Right hindlimb (tissue), 1 donor: ENCODE results near the gene UPP2.

ENCODE experiments used
- DNase-seq: peaks from one replicate; pipeline ENCODE4 v3.0.0-alpha.2; 2018

The UPP2 gene

DNA sequence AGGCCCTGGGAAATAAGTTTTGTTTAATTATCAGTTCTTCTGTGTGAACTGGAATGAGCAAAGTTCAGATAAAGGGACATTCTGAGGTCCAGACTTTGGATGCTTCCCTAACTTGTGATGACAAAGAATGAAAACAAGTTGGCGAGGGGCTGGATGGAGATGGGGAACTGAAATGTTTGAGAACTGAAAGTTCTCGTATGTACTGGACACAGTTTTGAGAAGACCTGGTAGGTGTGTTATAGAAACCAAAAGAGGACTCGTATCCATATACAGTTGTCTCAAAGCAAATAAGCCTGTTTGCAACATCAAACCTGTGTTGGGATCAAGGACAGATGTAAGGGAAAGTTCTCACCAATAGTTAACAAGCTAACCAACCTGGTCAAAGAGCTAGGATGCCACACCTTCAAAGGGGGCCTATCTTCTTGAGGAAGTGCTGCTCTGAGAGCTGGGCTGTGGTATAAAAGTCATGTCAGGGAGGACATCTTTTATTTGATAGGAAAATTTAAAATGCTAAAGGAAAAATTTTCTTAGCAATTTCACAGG lies at the start of gene UPP2:
Gene UPP2, plus strand, starts transcription at position 493 of the 543 bp plus-strand sequence. CDS start 188 bp downstream, outside the sequence.
- DNase-seq = no peak

DNA sequence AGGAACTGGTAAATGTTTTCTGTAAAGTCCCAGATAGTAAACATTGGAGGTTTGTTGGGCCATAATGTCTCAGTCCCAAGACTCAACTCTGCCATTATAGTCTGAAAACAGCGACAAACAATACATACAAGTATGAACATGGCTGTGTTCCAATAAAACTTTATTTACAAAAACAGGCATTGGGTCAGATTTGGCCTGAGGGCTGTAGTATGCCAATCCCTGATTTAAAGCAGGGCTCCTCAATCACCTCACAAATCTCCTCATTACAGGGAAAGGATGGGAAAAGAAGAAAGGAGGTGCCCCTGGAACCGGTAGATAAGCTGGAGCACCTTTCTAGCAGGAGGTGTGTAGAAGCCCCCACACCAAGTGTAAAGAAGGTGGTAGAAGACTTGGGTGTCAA lies 48.9 kb upstream of the UPP2 start:
- DNase-seq = no peak

DNA sequence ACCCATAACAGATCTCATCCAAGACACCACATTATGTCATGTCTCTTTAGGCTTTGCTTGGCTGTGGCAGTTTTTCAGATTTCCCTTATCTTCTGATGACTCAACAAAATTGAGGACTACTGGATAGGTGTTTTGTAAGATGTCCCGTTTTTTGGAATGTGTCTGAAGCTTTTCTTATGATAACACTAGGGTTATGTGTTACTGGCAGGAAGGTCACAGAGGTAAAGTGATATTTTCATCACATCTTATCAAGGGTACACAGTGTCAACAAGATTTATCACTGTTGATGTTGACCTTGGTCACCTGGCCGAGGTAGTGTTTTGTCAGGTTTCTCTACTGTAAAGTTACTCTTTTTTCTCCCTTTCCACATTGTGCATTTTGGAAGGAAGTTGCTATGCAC lies 44.8 kb upstream of the UPP2 start:
- no peak for DNase-seq

DNA sequence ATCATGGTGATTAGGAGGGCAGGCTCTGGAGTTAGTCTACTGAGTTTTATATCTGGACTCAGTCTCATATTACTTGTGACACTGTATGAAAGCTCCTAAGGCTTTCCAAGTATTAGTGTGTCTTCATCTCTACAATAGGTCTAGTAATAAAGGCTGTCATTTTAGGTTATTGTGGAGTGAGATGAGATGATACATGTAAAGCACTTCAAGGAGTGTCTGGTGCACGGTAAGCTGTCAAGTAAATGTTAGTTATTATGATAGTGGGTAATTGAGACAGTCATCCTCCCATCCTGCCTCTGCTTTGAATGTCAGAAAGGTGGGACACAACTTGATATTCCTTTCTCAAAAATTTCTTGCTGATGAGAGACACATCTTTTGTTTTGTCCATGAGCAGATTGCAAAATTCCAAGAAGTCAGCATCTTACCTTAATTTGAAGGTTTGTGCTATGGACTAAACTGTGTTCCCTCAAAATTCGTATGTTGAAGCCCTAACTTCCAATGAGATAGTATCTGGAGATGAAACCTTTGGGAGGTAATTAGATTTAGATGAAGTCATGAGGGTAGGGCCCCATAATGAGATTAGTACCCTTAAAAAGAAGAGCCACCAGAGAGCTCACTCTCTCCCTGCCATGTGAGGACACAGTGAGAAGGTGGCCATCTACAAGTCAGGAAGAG lies 41.4 kb upstream of the UPP2 start:
- DNase-seq = no peak

DNA sequence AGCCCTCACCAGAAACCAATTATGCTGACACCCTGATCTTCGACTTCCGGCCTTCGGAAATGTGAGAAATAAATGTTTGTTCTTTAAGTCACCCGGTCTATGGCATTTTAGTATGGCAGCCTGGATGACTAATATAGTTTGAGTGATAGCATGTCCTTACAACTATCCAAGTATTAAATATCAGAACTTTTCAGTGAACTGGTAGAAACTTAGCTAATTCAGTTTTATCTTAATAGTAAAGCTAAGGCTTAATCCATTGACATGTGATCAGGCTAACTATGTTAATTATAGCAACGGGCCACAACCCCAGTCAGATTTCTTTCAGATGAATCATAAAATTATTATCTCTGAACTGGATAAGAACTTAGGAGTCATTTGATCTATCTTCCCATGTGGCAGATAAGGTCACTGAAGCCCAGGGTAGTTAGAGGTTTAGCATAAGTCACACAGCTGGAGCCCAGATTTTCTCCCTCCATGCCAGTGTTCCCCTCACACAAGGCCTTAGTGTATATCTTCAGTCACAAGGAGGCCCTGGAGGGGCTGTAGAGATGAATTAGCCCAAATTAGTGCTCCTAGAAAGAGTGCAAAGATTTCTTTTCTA lies 40.7 kb upstream of the UPP2 start:
- DNase-seq = no peak

DNA sequence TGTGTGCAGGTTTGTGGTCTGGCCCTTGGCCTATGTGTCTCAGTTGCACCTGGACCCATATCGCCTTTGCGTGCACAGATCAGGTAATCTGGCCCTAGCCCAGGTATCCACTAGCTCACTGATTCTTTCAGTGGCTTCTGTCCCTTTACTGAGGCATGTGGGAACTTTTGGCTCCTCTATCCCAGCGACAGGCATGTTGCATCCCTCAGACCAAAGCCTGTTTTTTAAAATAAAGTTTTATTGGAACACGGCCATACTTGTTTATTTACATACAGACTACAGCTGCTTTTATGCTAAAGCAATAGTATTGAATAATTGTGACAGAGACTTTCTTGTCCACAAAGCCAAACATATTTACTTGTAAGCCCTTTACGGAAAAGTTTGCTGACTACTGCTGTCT lies 39.9 kb upstream of the UPP2 start:
- no peak for DNase-seq

DNA sequence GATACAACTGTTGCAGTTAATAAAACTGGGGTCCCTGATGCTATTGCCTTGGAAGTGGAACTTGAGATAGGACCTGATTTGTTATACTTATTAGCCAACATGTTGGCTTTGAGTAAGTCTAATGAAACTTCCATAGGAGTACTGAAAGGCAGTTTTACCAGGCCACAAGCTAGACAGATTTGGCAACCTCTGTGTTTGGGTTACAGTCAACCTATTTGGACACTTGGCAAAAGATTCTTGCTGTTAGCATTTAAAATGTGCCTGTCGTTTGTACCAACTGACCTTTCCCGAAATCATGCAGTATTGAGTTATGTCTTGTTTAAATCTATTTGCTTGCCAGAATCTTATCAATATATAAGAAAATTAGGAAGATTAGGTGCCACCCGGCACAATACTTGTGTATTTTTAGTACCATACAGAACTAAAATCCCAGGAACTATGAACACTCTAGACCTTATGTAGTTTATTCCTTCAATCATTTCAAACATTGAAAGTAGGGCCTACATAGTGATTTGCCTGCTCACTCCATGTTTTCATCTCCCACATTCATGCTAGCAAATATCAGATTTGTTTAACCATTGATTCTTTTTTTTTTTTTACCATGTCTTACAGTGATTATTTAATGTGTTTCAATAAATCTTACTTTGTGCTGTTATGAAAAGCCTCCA lies 35.5 kb upstream of the UPP2 start:
- DNase-seq = no peak

DNA sequence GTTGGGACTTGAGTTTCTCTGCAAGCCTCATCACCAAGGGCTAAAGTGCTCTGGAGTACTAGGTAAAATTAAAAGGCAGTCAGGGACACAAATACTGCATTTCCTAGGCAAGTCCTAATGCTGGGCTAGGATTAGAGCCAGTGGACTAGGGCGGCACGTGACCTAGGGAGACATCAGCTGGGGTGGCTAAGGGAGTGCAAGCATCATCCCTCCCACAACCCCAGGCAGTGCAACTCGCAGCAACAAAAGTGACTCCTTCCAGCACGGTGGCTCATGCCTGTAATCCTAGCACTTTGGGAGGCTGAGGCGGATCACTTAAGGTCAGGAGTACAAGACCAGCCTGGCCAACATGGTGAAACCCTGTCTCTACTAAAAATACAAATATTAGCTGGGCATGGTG lies 30.7 kb upstream of the UPP2 start:
- DNase-seq = no peak

DNA sequence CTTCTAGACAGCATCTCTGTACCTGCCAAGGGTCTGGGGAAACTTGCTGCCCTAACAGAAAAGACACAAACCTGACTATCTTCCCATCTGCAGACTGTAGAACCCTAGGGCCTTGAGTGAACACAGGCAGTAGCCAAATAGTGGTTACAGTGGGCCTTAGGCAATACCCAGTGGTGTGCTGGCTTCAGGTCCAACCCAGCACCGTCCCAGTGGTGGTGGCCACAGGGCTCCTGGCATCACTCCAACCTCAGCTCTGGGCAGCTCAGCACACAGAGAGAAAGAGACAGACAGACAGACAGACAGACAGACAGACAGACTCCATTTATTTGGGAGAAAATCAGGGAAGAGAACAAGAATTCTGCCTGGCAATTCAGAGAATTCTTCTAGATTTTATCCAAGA lies 29.3 kb upstream of the UPP2 start:
- no peak for DNase-seq

DNA sequence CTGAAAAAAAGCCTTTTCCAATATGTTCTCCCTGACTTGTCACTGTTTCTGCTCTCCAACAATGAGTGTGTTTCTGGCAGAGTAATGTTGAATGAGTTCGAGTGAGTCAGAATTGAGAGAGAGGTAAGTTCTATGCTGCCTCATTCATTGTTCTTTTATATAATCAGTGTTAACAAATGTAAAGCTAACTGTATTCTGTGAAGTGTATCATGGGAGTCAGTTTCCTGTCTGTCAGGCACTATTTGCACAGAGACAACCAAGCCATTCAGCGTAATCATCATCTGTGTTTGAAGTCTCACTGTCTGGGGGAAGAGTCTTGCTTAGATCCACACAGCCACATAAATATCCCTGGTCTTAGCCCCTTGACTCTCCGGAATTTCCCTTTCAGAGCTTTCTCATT lies 22.0 kb upstream of the UPP2 start:
- DNase-seq = no peak

DNA sequence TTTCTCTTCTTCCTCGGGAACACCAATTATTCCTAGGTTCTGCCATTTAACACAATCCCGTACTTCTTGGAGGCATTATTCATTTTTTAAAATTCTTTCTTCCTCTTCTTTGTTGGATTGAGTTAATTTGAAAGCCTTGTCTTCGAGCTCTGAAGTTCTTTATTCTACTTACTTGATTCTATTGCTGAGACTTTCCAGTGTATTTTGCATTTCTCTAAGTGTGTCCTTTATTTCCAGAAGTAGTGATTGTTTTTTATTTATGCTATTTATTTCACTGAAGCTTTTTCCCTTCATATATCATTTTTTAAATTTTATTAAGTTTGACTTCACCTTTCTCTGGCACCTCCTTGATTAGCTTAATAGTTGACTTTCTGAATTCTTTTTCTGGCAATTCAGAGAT lies 13.6 kb upstream of the UPP2 start:
- no peak for DNase-seq

DNA sequence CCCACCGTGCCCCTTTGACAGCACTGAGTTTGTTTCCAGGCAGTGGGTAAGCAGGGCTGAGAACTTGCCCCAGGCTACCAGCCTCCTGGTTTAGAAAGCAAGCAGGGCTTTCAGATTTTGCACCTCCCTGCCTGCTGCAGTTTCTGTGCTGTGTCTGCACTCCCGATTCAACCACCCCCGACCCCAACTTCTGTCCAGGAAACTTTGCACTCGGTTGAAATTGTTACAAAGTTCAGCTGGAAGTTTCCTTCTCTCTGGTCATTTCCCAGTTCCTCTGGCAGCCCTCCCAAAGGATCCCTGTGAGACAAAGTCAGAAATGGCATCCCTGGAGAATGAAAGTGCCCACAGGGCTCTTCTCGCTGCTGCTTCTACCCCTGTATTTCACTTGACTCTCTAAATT lies 12.4 kb upstream of the UPP2 start:
- DNase-seq = no peak

DNA sequence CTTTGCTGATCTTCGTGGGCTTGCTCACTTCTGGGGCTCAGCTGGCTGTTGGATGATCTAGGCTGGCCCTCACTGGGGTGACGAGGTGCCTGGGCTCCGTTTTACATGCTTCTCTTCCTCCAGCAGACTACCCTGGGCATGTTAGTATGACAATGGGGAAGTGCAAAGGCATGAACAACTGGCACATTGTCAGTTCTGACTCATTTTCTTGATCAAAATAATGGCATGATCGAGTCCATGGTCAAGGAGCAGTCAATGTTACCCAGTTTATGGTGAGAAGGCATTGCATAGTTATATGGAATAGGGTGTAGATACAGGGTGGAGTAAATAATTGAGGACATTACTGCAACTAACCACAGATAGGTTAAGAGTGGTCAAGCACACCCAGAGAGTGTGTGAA lies 10.0 kb upstream of the UPP2 start:
- DNase-seq = no peak

DNA sequence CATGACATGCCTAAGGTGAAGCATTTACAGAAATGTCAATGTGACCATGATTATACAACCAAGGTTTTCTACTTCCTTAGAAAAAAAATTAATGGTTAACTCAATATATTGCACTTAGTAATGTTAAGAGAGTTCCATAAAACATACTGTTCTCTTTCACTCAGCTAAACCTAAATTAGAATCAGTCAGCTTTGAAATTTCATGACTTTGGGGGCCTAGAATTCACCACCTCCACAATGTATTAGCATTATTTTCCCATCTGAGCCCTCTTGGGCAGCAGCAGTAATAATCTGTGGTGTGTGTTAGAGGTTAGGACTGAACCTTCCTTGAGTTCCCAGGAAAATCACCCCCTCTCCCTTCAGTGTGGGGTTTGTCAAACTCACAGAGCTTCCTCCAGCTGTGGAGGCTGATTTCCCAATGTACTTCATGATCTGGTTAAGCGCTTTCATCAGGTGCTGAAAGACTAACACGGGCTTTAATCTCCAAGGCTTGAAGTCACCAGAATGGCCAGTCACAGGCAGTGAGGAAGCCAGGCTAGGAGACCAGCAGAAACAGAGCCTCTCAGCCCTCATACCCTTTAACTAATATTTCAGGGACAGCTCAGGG lies 7.1 kb upstream of the UPP2 start:
- DNase-seq = no peak

DNA sequence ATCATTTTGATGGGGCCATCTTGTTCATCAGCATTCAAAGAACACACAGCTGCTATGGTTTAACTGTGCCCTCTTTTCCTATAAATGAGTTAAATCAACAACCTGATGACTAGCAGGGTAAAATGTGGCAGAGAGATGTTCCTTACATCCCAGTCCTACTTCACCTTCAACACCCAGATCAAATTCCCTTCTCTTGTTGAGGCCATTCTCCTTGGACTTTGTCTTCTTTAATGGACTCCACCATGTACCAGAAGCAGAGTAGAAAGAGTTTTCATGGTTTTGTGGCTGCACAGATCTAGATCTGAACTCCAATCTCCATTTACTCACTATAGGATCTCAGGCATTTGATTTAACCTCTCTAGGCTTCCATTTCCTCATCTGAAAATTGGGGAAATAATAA lies 6.4 kb upstream of the UPP2 start:
- DNase-seq = no peak

DNA sequence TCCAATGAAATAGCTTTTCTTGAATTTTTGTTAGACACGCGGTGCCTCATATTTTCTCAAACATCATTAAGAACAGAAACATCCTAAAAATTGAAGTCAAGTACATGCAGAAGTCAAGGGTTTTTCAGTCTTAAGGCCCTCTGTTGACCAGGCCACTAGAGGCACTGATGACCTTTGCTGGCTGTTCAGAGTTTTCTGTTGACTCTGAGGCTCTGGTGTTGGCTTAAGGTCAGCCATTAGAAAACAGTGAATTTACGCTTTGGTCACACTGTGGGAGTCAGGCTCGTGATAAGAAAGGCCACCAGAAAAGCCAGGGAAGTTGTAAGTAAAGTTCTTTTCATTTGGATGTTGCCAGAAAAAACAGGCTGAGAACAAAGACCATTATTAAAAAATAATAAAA lies 5.8 kb upstream of the UPP2 start:
- DNase-seq = no peak

DNA sequence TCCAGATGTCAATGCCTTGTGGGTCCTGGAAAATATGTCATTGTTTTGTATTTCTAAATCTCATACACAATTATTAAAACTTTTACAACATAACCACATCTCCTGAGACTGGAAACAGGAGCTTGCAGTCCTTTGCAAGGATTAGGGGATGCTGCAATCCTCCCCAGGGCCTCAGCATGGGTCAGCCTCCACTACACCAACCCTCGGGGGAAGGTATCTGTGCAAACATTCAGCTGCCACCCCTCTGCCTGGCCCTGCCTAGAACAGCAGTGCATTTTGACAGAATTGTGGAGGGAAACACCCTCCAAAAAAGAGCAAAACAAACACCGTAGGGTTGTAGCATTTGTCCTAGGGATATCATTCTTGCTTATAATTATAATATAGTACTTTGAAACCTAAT lies 4.2 kb upstream of the UPP2 start:
- no peak for DNase-seq

DNA sequence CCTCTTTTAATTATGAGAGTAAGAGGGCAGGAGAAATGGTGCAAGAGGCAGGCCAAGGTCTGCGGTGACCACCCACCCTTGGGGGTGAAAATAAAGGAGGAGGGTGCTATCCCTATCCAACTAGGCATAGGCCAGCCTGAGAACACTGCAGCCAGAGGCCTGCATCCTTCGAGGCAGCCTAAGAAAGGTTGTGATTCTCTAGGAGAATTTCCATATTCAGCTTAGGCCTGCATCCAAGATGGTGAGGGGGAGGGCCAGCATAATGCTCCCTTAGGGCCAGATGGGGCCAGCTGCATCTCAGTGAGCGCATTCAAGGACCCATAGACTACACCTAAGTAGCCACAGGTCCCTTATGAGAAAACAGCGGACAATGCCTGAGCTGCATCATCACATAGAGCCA lies 3.5 kb upstream of the UPP2 start:
- DNase-seq = no peak

DNA sequence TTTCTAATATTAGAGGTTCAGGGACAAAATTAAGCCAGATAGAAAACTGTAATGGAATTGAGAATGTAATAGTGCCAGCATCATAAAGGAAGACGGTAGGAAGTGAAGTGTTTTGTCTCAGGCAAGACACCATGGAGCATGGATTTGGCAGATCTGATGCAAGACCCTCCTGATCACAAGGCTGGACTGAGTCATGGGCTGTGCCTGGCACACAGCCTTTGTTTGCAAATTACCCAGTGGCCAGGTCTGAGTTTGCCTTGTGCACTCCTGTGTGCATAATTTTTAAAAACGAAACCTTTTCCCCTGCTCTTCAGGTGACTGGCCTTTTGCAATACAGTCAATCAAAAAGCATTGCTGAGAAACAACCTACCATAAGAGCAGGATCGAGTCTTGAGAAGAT lies 2.0 kb upstream of the UPP2 start:
- no peak for DNase-seq

DNA sequence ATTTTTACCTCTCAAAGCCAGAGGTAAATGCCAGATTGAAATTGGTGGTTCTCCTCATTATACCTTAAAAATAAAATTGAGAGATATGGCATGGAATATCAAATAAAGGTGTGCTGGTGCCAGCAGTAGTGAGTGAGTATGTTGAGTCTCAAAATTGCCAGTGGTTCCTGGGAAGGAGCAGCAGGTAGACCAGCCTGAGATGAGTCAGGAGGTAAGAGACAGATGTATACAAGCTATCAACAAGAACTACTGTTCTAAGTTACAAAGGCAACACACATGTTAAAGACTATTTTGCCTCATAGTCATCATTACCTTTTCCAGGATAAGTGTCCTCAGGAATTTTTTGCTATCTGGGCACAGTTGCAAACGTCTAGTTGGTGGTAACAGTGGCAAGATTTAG lies 1.3 kb upstream of the UPP2 start:
- DNase-seq = no peak

DNA sequence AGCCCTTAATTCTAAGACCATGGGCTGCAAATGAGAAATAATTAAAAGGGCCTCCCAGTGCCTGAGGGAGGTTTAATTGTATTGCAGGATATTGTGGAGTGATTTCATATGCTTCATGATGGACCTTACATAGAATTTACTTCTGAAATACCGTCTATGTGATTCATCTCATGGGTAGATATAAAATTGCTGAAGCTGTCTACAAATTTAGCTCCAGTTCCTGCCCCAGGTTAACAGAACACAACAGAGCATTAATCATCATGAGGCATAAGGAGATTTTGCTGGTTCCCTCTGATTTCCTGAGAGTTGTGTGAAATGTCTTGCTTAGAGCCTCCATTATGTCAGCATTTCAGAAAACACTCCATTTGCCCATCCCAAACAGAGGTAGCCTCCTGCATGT lies 770 bp downstream of the UPP2 start:
- DNase-seq = no peak

DNA sequence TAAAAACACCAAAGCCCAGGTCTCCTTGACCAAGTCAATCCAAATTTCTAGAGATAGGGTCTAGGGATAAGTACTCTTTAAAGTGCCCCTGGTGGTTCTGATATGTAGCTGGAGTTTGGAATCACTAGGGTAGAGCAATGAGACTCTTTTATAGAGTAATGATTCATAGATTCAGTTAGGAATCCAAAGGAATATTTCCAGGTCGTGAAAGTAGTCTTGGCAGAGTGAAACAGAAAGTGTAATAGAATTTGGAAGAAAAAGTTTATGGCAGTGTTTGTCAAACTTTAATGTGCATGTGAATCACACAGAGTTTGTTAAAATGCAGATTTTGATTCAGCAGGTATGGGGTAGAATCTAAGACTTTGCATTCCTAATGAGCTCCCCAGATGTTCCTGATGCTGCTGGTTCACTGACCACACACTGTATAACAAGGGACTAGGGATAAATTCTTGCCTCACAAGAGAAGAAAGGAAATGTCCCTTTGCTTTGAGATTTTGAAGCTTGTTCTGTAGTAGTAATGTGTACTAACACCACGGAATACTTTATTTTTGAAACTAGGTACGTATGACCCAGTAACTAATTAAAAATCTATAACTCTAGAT lies 1.8 kb downstream of the UPP2 start:
- DNase-seq = no peak

DNA sequence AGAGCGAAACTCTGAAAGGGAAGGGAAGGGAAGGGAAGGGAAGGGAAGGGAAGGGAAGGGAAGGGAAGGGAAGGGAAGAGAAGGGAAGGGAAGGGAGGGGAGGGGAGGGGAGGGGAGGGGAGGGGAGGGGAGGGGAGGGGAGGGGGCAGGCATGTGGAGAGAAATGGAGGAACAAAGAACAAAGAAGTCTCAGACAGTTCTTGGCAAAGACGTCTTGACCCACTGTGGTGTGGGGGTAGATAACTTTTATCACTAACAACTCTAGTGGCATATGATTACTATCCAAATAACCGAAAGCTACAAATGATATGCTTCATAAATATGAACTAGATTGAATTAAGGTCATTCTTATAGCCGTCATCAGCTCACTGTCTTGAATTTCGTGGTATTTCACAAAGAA lies 3.2 kb downstream of the UPP2 start:
- no peak for DNase-seq

DNA sequence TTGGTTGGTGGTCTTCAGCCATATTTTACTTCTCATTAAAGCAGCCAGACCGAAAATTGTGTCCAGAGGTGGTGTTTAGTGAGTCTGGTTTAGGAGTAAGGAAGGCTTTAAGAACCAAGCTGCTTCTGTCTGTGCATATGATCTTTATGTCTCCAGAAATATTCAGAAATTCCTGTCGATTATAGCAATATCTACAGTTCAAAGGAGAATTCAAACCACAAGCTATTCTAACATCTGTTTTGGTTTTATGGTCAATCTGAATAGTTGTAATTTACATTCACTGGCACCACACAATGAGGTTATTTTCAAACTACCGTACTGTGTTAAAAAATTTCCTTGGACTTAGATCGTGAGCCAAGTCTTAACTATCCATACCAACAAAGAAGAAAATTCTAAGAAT lies 11.3 kb downstream of the UPP2 start:
- DNase-seq = no peak
